Lower leg skin (tissue), 3 donors: Measurements from ENCODE around the gene TMEM165.

Source experiments
- CTCF ChIP-seq, 3 donors: fragments of 450-650 bp; IDR thresholded peaks; one replicate each; pipeline ENCODE4 v1.5.1; 2016; ENCODE audit warnings: antibody characterized with exemption in 3 of 3, mild to moderate bottlenecking in 3 of 3, moderate library complexity in 2 of 3
- POLR2A ChIP-seq, 2 donors: fragments of 450-650 bp; IDR thresholded peaks; one replicate each; pipeline ENCODE4 v1.6.1; 2016 to 2017; ENCODE audit warnings: antibody characterized with exemption in 2 of 2, mild to moderate bottlenecking in 1 of 2, moderate library complexity in 1 of 2

GRCh38 chr4:55365345-55365728 lies 30.4 kb upstream of the TMEM165 start:
- TF ChIP-seq CTCF (IDR thresholded peaks at IDR 0.05) (no peak), POLR2A (IDR thresholded peaks at IDR 0.05) (no peak)
